H9 (cell line): ENCODE results near the gene SEC61A1. TPM values are rescaled to one million over a fixed set of nuclear protein-coding genes. Genes with fewer than 3 reads are reported as not detected.

ENCODE experiments used
- DNase-seq: peaks from one replicate; pipeline ENCODE4 v3.0.0-alpha.2; 2017
- H2AFZ ChIP-seq: one replicate; pipeline ENCODE4 v1.6.1; 2013; ENCODE audit warnings: mild to moderate bottlenecking, low read length, control low read depth, moderate library complexity
- H2AK5ac ChIP-seq: 2 replicates; pipeline ENCODE4 v1.6.1; 2013; ENCODE audit warnings: low read length, control low read depth, mixed read lengths; ENCODE audit not compliant: insufficient read length
- H2BK120ac ChIP-seq: one replicate; pipeline ENCODE4 v1.6.1; 2013; ENCODE audit warnings: low read depth, mild to moderate bottlenecking, low read length, control low read depth, inconsistent platforms; ENCODE audit not compliant: poor library complexity, severe bottlenecking
- H2BK12ac ChIP-seq: 2 replicates; pipeline ENCODE4 v1.6.1; 2013; ENCODE audit warnings: low read length, control low read depth, mixed read lengths, low read depth; ENCODE audit not compliant: insufficient read length
- H2BK15ac ChIP-seq: 2 replicates; pipeline ENCODE4 v1.6.1; 2013; ENCODE audit warnings: low read depth, low read length, control low read depth
- H2BK20ac ChIP-seq: one replicate; pipeline ENCODE4 v1.6.1; 2013; ENCODE audit warnings: low read depth, mild to moderate bottlenecking, low read length, control low read depth, inconsistent platforms; ENCODE audit not compliant: poor library complexity, severe bottlenecking
- H2BK5ac ChIP-seq: 2 replicates; pipeline ENCODE4 v1.6.1; 2013; ENCODE audit warnings: low read length, control low read depth, mixed read lengths; ENCODE audit not compliant: insufficient read length
- H3K14ac ChIP-seq: 2 replicates; pipeline ENCODE4 v1.6.1; 2013; ENCODE audit warnings: low read length, control low read depth; ENCODE audit not compliant: insufficient read depth
- H3K18ac ChIP-seq: 2 replicates; pipeline ENCODE4 v1.6.1; 2013; ENCODE audit warnings: low read depth, mild to moderate bottlenecking, mixed read lengths, low read length, control low read depth; ENCODE audit not compliant: insufficient read length
- H3K23ac ChIP-seq: 2 replicates; pipeline ENCODE4 v1.6.1; 2013; ENCODE audit warnings: low read length, control low read depth, mixed read lengths, low read depth; ENCODE audit not compliant: insufficient read length
- H3K23me2 ChIP-seq: 2 replicates; pipeline ENCODE4 v1.6.1; 2013; ENCODE audit warnings: low read depth, mild to moderate bottlenecking, mixed read lengths, low read length, control low read depth; ENCODE audit not compliant: insufficient read length, poor library complexity, severe bottlenecking
- H3K27ac ChIP-seq: 2 replicates; pipeline ENCODE4 v1.5.1; 2013; ENCODE audit warnings: low read length, control low read depth, mixed read lengths, low read depth; ENCODE audit not compliant: insufficient read length
- H3K27me3 ChIP-seq: 2 replicates; pipeline ENCODE4 v1.6.1; 2013; ENCODE audit warnings: low read length, control low read depth, inconsistent platforms; ENCODE audit not compliant: insufficient read depth
- H3K4ac ChIP-seq: 2 replicates; pipeline ENCODE4 v1.6.1; 2013; ENCODE audit warnings: low read depth, mild to moderate bottlenecking, control low read depth, inconsistent platforms, low read length, moderate library complexity
- H3K4me1 ChIP-seq: 2 replicates; pipeline ENCODE4 v1.6.1; 2013; ENCODE audit warnings: low read length, control low read depth, inconsistent platforms; ENCODE audit not compliant: insufficient read depth
- H3K4me2 ChIP-seq: 2 replicates; pipeline ENCODE4 v1.6.1; 2013; ENCODE audit warnings: low read length, control low read depth, mixed read lengths; ENCODE audit not compliant: insufficient read length, insufficient read depth
- H3K56ac ChIP-seq: 2 replicates; pipeline ENCODE4 v1.6.1; 2013; ENCODE audit warnings: low read depth, mild to moderate bottlenecking, mixed read lengths, low read length, control low read depth; ENCODE audit not compliant: insufficient read length
- H3K79me1 ChIP-seq: 2 replicates; pipeline ENCODE4 v1.6.1; 2013; ENCODE audit warnings: low read depth, mild to moderate bottlenecking, moderate library complexity, low read length, control low read depth, inconsistent platforms; ENCODE audit not compliant: insufficient read depth, poor library complexity, severe bottlenecking
- H3K79me2 ChIP-seq: 2 replicates; pipeline ENCODE4 v1.6.1; 2013; ENCODE audit warnings: low read length, control low read depth, inconsistent platforms; ENCODE audit not compliant: insufficient read depth
- H3K9ac ChIP-seq: 2 replicates; pipeline ENCODE4 v1.6.1; 2013; ENCODE audit warnings: low read length, control low read depth, mixed read lengths; ENCODE audit not compliant: insufficient read length; ENCODE audit errors: extremely low read depth
- H3K9me3 ChIP-seq: one replicate; pipeline ENCODE4 v1.6.1; 2013; ENCODE audit warnings: low read depth, low read length, inconsistent platforms; ENCODE audit not compliant: control insufficient read depth
- H3T11ph ChIP-seq: one replicate; pipeline ENCODE4 v1.6.1; 2013; ENCODE audit warnings: mild to moderate bottlenecking, low read length, control low read depth, inconsistent platforms
- H4K20me1 ChIP-seq: one replicate; pipeline ENCODE4 v1.6.1; 2013; ENCODE audit not compliant: control insufficient read depth, insufficient read length, insufficient read depth
- H4K5ac ChIP-seq: 2 replicates; pipeline ENCODE4 v1.6.1; 2013; ENCODE audit warnings: low read depth, mild to moderate bottlenecking, mixed read lengths, low read length, control low read depth; ENCODE audit not compliant: insufficient read length
- H4K8ac ChIP-seq: replicated peaks from 2 replicates; pipeline ENCODE4 v1.6.1; 2013; ENCODE audit warnings: low read length, control low read depth, mixed read lengths, low read depth; ENCODE audit not compliant: insufficient read length
- H4K91ac ChIP-seq: 2 replicates; pipeline ENCODE4 v1.6.1; 2013; ENCODE audit warnings: low read depth, mild to moderate bottlenecking, moderate library complexity, mixed read lengths, low read length, control low read depth; ENCODE audit not compliant: insufficient read length
- H3K27ac Mint-ChIP-seq, 3 experiments: 2 replicates in 2 of 3; 3 replicates in 1 of 3; pipeline ENCODE4 v1.8.0; 2020 to 2021; ENCODE audit warnings: mixed read lengths in 3 of 3, mild to moderate bottlenecking in 1 of 3, moderate library complexity in 1 of 3
- H3K27me3 Mint-ChIP-seq: 2 replicates; pipeline ENCODE4 v1.8.0; 2021; ENCODE audit warnings: low read depth, mild to moderate bottlenecking, moderate library complexity, mixed read lengths
- H3K36me3 Mint-ChIP-seq, 3 experiments: 2 replicates in 2 of 3; 3 replicates in 1 of 3; pipeline ENCODE4 v1.8.0; 2020 to 2021; ENCODE audit warnings: low read depth in 3 of 3, mixed read lengths in 3 of 3; ENCODE audit not compliant: insufficient read depth in 1 of 3
- H3K4me1 Mint-ChIP-seq, 2 experiments: 2 replicates each; pipeline ENCODE4 v1.8.0; 2020; ENCODE audit warnings: mixed read lengths in 2 of 2
- H3K4me3 Mint-ChIP-seq, 2 experiments: 2 replicates in 1 of 2; 3 replicates in 1 of 2; pipeline ENCODE4 v1.8.0; 2020 to 2021; ENCODE audit warnings: mild to moderate bottlenecking in 2 of 2, mixed read lengths in 2 of 2, moderate library complexity in 1 of 2
- H3K9me3 Mint-ChIP-seq, 2 experiments: 2 replicates in 1 of 2; 3 replicates in 1 of 2; pipeline ENCODE4 v1.8.0; 2020; ENCODE audit warnings: mild to moderate bottlenecking in 2 of 2, mixed read lengths in 2 of 2, moderate library complexity in 1 of 2
- WGBS: extraction: QIAGEN DNeasy Blood & Tissue Kit; methylation state at CpG from one replicate; pipeline ENCODE4 v1.1.7; 2013; ENCODE audit warnings: missing lambda C conversion rate, low lambda C conversion rate, mixed read lengths; ENCODE audit not compliant: insufficient read length; ENCODE audit errors: extremely low coverage; 5-methylcytosine and 5-hydroxymethylcytosine counted together
- total RNA-seq: library from RNA; stranded (reverse); gene quantifications from 2 replicates; pipeline ENCODE4 v1.2.1, GENCODE V29; 2021
- TF ChIP-seq, protein P1 (sequence below): fragments of 200-600 bp; sonication (generic); conservative IDR thresholded peaks from 3 replicates; pipeline ENCODE4 v1.8.0; 2021; ENCODE audit warnings: antibody characterized with exemption, mild to moderate bottlenecking

Gene SEC61A1
- total RNA-seq, 1 experiment from 2014 or later: 146 TPM

DNA sequence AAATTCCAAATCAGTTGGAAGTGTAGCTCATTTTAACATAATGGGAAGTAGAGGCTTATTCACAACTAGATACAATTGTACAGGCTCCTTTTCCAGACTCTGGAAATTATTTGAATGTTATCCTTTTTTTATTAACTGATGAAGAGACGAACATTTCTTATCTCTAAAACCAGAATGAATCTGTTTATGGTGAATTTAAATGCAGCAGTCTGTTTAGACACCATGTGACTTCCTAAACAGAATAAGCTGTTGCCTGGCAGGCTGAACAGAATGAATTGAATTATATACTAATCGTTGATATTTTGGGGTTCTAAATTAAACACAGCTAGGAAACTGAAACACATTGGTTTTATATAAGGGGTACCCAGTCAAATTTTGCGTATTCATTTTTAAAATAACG, 4.0 kb downstream of the SEC61A1 start:
- Histone ChIP-seq H2BK5ac (no peak overlapping the region), H3T11ph (no peak overlapping the region), H3K56ac (no peak overlapping the region), H3K9me3 (no peaks in the 10 kb centered on the region), H2AFZ (no peak overlapping the region), H4K8ac (no peak overlapping the region), H2AK5ac (no peak overlapping the region), H3K4ac (no peak overlapping the region), H3K79me2 (peaks cover 10% of the 10 kb centered on the region; the same call in 1 of the 2 replicates), H3K4me1 (no peaks in the 10 kb centered on the region), H3K14ac (no peak overlapping the region), H3K27ac (no peak overlapping the region), H4K20me1 (no peaks in the 10 kb centered on the region), H2BK12ac (no peak overlapping the region), H2BK120ac (no peak overlapping the region), H3K23ac (no peak overlapping the region), H3K27me3 (no peaks in the 10 kb centered on the region), H3K79me1 (peaks cover 7% of the 10 kb centered on the region), H3K23me2 (peaks cover 9% of the 10 kb centered on the region), H3K4me2 (no peak overlapping the region), H4K91ac (no peak overlapping the region), H3K18ac (no peak overlapping the region), H4K5ac (no peak overlapping the region), H2BK15ac (no peak overlapping the region), H2BK20ac (no peak overlapping the region), H3K9ac (no peak overlapping the region)
- no peaks in the 10 kb centered on the region for H3K27me3 Mint-ChIP-seq
- TF ChIP-seq, protein P1, sequence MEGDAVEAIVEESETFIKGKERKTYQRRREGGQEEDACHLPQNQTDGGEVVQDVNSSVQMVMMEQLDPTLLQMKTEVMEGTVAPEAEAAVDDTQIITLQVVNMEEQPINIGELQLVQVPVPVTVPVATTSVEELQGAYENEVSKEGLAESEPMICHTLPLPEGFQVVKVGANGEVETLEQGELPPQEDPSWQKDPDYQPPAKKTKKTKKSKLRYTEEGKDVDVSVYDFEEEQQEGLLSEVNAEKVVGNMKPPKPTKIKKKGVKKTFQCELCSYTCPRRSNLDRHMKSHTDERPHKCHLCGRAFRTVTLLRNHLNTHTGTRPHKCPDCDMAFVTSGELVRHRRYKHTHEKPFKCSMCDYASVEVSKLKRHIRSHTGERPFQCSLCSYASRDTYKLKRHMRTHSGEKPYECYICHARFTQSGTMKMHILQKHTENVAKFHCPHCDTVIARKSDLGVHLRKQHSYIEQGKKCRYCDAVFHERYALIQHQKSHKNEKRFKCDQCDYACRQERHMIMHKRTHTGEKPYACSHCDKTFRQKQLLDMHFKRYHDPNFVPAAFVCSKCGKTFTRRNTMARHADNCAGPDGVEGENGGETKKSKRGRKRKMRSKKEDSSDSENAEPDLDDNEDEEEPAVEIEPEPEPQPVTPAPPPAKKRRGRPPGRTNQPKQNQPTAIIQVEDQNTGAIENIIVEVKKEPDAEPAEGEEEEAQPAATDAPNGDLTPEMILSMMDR: no peak
- H3K36me3 Mint-ChIP-seq: peaks cover 34 to 80% (median 73%) of the 10 kb centered on the region in 3 experiments
- no peaks in the 10 kb centered on the region; a peak in 1 of 5 replicates for H3K9me3 Mint-ChIP-seq
- H3K27ac Mint-ChIP-seq: no peak overlapping the region
- H3K4me1 Mint-ChIP-seq: peaks cover 21 to 27% of the 10 kb centered on the region in 2 experiments
- no peak overlapping the region for H3K4me3 Mint-ChIP-seq
- no peak for DNase-seq
- WGBS: no CpG with 5 or more reads among the region's 4 CpGs
